Body of pancreas (tissue), 4 donors: ENCODE results near the gene IFT80.

Experiments used
- POLR2A ChIP-seq, 3 donors: fragments of 450-650 bp; IDR thresholded peaks; one replicate each; pipeline ENCODE4 v1.6.1; 2016; ENCODE audit warnings: antibody characterized with exemption in 3 of 3, mild to moderate bottlenecking in 2 of 3
- TF ChIP-seq, protein P1 (sequence below), 7 experiments: fragments of 450-650 bp in 4 of 7; fragments of 200-600 bp in 3 of 7; sonication (generic) in 3 of 7; IDR thresholded peaks; one replicate each; pipeline ENCODE4 v1.5.1; 2016 to 2019; ENCODE audit warnings: antibody characterized with exemption in 7 of 7

DNA sequence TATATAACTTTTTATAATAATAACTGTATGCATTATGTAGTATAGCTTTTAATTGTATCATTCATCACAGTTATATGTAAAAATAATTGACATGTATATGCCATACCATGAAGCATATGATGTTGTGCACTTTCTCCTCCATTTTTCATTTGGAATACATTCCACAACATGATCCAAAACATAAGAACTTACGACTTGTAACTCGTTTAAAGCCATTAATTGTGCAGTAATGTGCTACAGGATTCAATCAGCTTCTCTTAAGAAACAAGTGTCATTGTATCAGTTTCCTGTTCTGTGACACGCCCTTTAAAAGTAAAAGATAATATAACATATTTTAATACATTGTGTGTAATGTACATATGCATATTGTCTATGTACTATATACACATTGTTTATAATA is 171.6 kb downstream of the IFT80 start:
- no peak for TF ChIP-seq POLR2A (IDR thresholded peaks at IDR 0.05)
- TF ChIP-seq, protein P1, sequence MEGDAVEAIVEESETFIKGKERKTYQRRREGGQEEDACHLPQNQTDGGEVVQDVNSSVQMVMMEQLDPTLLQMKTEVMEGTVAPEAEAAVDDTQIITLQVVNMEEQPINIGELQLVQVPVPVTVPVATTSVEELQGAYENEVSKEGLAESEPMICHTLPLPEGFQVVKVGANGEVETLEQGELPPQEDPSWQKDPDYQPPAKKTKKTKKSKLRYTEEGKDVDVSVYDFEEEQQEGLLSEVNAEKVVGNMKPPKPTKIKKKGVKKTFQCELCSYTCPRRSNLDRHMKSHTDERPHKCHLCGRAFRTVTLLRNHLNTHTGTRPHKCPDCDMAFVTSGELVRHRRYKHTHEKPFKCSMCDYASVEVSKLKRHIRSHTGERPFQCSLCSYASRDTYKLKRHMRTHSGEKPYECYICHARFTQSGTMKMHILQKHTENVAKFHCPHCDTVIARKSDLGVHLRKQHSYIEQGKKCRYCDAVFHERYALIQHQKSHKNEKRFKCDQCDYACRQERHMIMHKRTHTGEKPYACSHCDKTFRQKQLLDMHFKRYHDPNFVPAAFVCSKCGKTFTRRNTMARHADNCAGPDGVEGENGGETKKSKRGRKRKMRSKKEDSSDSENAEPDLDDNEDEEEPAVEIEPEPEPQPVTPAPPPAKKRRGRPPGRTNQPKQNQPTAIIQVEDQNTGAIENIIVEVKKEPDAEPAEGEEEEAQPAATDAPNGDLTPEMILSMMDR (IDR thresholded peaks at IDR 0.05) = no peak
